DMS79 treated with DMSO at 0.1 percent for 48 hours (cell line): ENCODE data around the gene ERO1B.

Experiments used
- DNase-seq: peaks from one replicate; lab custom pipeline; 2025; lab: John Stamatoyannopoulos, UW

The ERO1B gene

GRCh38 chr1:236301080-236301957 lies 19.6 kb upstream of the ERO1B start:
- DNase-seq: no peak

DNA sequence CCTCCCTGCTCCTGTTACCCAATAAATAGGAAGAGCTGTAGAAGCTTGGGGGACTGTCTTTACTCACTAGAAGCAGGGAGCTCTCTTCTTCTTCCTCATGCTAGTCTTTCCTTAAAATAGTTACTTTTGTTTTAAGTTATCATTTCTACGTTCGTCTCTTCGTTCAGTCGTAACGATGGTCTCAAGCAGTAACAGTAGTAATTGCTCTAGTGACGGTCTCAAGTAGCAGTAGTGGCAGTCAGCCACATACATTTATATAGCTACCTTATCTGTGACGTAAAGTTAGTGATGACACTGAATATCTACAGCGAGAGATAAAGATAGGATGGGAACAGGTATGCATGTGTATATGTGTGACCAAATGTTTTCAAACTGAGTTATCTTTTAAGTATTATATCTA lies 15.4 kb upstream of the ERO1B start:
- no peak for DNase-seq

DNA sequence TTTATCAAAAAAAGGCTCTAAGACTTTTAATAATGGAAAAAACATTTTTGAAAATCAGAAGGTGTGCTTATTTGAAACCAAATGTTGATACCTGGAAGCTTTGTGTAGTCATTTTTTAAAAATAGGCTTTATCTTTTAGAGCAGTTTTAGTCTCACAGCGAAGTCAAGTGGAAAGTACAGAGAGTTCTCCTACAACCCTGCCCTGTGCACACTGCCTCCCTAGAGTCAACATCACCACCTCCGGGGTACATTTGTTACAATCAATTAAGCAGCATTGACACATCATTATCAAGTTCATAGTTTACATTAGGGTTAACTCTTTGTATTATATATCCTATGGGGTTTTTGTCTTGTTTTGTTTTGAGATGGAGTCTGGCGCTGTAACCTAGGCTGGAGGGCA lies 10.7 kb upstream of the ERO1B start:
- DNase-seq: no peak

GRCh38 chr1:236289492-236290131 lies 7.9 kb upstream of the ERO1B start:
- peak; percentile 96 for DNase-seq

DNA sequence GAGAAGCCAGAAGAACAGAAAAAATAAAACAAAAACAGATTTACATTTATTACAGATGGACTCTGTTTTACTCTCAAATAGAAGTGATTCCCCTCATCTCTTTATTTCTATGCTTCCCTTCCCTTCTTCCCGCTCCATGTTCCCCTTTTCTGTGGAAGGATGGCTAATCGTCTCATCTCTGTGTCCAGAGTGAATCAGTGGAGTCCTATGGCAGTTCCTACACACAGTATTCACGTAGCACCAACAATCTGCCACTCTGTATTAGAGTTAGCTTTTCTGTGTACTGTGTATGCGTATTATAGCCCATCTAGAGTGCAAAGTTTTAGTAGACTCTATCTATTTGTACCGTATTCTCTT lies 6.8 kb upstream of the ERO1B start:
- peak; percentile 73 for DNase-seq

GRCh38 chr1:236287757-236288619 lies 6.2 kb upstream of the ERO1B start:
- DNase-seq: peak; percentile 85

GRCh38 chr1:236287356-236287755 lies 5.6 kb upstream of the ERO1B start:
- no peak for DNase-seq

DNA sequence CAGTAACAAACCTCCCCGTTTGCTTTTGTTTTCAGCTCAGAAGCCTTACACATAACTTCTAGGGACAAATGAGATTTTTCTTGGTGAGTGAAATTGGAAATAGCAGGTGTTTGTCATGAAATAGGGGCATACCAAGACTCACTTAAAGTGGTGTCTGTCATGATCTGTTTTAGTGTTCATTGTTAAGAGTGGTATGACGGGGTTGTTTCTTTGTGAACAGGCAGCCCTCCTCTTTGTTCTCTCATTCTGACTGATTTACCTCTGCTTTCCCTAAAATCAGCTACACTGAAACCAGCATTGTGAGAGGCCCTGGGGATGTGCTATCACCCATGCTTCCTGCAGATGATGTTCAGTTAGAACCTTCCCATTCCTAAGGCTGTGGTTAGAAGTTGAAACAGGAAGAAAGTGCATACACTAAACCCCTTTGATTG lies 2.5 kb upstream of the ERO1B start:
- no peak for DNase-seq

- DNase-seq: no peak
Observed at GRCh38 chr1:236282719-236283118, 961 bp upstream of the ERO1B start.

GRCh38 chr1:236282425-236282716 lies 613 bp upstream of the ERO1B start:
- DNase-seq: no peak

DNA sequence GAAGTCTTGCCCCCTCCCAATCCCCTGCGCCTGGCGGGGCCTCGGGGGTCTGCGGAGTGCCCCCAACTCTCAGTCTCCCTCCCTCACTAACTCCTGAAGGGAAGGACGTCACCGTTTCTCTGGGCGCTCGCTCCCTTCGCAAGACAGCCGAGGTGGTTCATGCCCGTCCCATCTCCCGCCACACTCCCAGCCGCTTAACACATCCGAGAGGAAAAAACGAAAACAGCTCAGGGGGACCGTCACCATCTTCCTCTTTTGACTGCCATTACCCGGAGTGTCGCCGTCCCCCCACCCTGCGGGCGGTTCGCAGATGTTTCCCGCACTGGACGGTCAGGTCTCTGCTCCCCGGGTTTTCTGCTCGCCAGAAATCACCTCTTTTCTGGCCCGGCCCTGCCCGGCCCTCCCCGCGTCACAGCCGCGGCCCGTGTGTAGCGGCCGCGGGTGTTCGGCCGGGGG lies 532 bp downstream of the ERO1B start:
- DNase-seq: peak; percentile 53

- peak; percentile 68 for DNase-seq
Observed at GRCh38 chr1:236280438-236281197, 1.1 kb downstream of the ERO1B start.

GRCh38 chr1:236275586-236275985 lies 6.2 kb downstream of the ERO1B start:
- no peak for DNase-seq

- no peak for DNase-seq
Observed at GRCh38 chr1:236275061-236275460, 6.7 kb downstream of the ERO1B start.

DNA sequence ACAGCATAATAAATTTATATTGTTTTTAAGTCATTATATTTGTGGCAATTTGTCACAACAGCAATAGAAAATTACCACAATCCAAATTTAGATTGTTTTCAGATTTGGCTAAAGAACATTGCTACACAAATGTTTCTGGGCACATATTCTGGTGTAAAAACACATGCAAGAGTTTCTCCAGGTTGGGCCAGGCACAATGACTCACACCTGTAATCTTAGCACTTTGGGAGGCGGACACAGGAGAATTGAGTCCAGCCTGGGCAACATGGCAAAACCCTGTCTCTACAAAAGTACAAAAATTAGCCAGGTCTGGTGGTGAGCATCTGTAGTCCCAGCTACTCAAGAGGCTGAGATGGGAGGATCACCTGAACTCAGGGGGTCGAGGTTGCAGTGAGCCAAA lies 8.4 kb downstream of the ERO1B start:
- DNase-seq: no peak

GRCh38 chr1:236269439-236269838 lies 12.3 kb downstream of the ERO1B start:
- DNase-seq: no peak

- DNase-seq: no peak
Observed at GRCh38 chr1:236261898-236262297, 19.9 kb downstream of the ERO1B start.

DNA sequence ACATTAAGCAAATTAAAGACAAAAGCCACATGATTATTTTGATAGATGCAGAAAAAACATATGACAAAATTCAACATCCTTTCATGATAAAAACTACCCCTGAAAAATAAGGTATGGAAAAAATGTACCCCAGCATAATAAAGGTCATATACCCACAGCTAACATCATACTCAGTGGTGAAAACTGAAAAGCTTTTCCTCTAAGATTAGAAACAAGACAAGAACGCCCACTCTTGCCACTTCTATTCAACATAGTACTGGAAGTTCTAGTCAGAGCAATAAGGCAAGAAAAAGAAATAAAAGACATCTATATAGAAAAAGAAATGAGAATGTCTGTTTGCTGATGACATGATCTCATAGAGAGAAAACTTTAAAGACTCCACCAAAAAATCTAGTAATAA lies 20.7 kb downstream of the ERO1B start:
- no peak for DNase-seq

DNA sequence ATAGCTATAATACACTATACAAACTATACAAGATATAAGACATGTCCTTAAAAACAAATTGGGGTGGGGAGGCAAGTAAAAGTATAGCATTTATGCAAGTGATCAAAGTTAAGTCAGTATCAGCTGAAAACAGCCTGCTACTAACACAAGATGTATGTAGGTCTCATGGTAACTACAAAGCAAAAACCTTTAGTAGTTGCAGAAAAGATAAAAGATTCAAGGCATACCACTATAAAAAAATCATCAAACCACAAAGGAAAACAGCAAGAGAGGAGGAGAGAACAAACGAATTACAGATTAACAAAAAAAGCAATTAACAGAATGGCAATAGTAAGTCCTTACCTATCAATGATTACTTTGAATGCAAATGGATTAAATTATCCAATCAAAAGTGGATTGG lies 22.7 kb downstream of the ERO1B start:
- no peak for DNase-seq

GRCh38 chr1:236258114-236258622 lies 23.6 kb downstream of the ERO1B start:
- DNase-seq: no peak

GRCh38 chr1:236257216-236257615 lies 24.5 kb downstream of the ERO1B start:
- no peak for DNase-seq
